Vagina (tissue), 2 donors: Measurements from ENCODE around the gene HOXC12. TPM values are rescaled to one million over a fixed set of nuclear protein-coding genes. Genes with fewer than 3 reads are reported as not detected.

ENCODE experiments used
- DNase-seq, 2 donors: peaks; one replicate each; pipeline ENCODE4 v3.0.0-alpha.2; 2017; ENCODE audit errors: extremely low spot score in 2 of 2
- H3K27ac ChIP-seq: fragments of 200-600 bp; sonication (generic); one replicate; pipeline ENCODE4 v1.5.1; 2019
- H3K27me3 ChIP-seq: fragments of 200-600 bp; sonication (generic); one replicate; pipeline ENCODE4 v1.5.1; 2019
- H3K36me3 ChIP-seq, 2 donors: fragments of 200-600 bp; sonication (generic); one replicate each; pipeline ENCODE4 v1.5.1; 2017 to 2019
- H3K4me1 ChIP-seq: fragments of 200-600 bp; sonication (generic); one replicate; pipeline ENCODE4 v1.5.1; 2019
- H3K4me3 ChIP-seq, 2 donors: fragments of 200-600 bp; sonication (generic); 1 replicate in 1 of 2; 2 replicates in 1 of 2; pipeline ENCODE4 v1.5.1; 2016 to 2019
- H3K9me3 ChIP-seq: fragments of 200-600 bp; sonication (generic); one replicate; pipeline ENCODE4 v1.5.1; 2019
- POLR2A ChIP-seq, 2 donors: fragments of 450-650 bp; IDR thresholded peaks; one replicate each; pipeline ENCODE4 v1.6.1; 2017; ENCODE audit warnings: antibody characterized with exemption in 2 of 2, mild to moderate bottlenecking in 2 of 2, moderate library complexity in 2 of 2
- POLR2AphosphoS5 ChIP-seq, 2 donors: sonication (generic); formaldehyde crosslinking; IDR thresholded peaks; one replicate each; pipeline ENCODE4 v1.9.0; 2017; ENCODE audit warnings: antibody characterized with exemption in 2 of 2, mild to moderate bottlenecking in 2 of 2, low read depth in 1 of 2; ENCODE audit not compliant: insufficient read depth in 1 of 2
- intact Hi-C: fragments of 100-400 bp; cut with DNase I; formaldehyde crosslinking; loops from one replicate; pipeline ENCODE4 v1.15.1; 2023
- total RNA-seq: library from RNA; depleted of rRNA; stranded (reverse); fragments of >200 nt; gene quantifications from one replicate; pipeline ENCODE4 v1.2.3, GENCODE V29; 2016
- TF ChIP-seq, protein P1 (sequence below), 3 experiments: fragments of 450-650 bp in 2 of 3; fragments of 200-600 bp in 1 of 3; sonication (generic) in 1 of 3; IDR thresholded peaks; one replicate each; pipeline ENCODE4 v1.5.1; 2017 to 2019; ENCODE audit warnings: antibody characterized with exemption in 3 of 3, mild to moderate bottlenecking in 2 of 3, moderate library complexity in 2 of 3

Gene HOXC12
- total RNA-seq, 1 donor from 2014 or later = not detected

GRCh38 chr12:53990311-53991076, 35.8 kb downstream of the HOXC12 start:
- TF ChIP-seq POLR2A (IDR thresholded peaks at IDR 0.05) = no peak
- TF ChIP-seq POLR2AphosphoS5 (IDR thresholded peaks at IDR 0.05; ENCODE audit: insufficient read depth in 1 of 2, low read depth in 1 of 2) = no peak
- TF ChIP-seq, protein P1, sequence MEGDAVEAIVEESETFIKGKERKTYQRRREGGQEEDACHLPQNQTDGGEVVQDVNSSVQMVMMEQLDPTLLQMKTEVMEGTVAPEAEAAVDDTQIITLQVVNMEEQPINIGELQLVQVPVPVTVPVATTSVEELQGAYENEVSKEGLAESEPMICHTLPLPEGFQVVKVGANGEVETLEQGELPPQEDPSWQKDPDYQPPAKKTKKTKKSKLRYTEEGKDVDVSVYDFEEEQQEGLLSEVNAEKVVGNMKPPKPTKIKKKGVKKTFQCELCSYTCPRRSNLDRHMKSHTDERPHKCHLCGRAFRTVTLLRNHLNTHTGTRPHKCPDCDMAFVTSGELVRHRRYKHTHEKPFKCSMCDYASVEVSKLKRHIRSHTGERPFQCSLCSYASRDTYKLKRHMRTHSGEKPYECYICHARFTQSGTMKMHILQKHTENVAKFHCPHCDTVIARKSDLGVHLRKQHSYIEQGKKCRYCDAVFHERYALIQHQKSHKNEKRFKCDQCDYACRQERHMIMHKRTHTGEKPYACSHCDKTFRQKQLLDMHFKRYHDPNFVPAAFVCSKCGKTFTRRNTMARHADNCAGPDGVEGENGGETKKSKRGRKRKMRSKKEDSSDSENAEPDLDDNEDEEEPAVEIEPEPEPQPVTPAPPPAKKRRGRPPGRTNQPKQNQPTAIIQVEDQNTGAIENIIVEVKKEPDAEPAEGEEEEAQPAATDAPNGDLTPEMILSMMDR (IDR thresholded peaks at IDR 0.05) = no peak
- DNase-seq = no peak
- Histone ChIP-seq H3K36me3 (no peaks in the 10 kb centered on the region), H3K4me1 (peaks cover 26% of the 10 kb centered on the region), H3K27me3 (peaks cover 36% of the 10 kb centered on the region), H3K9me3 (no peaks in the 10 kb centered on the region), H3K27ac (no peak overlapping the region), H3K4me3 (no peak overlapping the region)
- intact Hi-C loops = no loop called here

DNA sequence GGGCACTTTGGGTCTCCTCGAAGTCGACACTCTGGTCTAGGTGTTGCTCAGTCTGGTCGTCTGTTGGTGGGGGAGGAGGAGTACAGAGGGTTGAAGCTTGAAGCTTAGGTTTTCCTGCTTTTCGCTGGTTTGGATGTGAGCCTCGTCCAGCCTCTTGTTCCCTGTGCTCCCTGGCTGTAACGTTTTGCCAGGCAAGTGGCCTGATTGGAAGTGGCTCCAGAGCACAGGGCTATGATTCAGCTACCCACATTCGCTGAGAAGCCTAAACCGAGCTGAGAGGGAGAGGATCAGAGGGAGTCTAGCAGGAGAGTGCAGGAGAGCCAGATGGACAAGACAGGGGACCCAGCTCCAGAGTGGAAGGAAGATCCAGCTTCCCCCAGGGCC, 36.4 kb downstream of the HOXC12 start:
- no peak for DNase-seq
- Histone ChIP-seq H3K36me3 (no peaks in the 10 kb centered on the region), H3K27ac (no peak overlapping the region), H3K27me3 (peaks cover 33% of the 10 kb centered on the region), H3K9me3 (no peaks in the 10 kb centered on the region), H3K4me1 (peaks cover 26% of the 10 kb centered on the region), H3K4me3 (no peak overlapping the region)
- intact Hi-C loops = no loop called here
- TF ChIP-seq POLR2A (IDR thresholded peaks at IDR 0.05) (no peak), POLR2AphosphoS5 (IDR thresholded peaks at IDR 0.05; ENCODE audit: insufficient read depth in 1 of 2, low read depth in 1 of 2) (no peak)
- TF ChIP-seq, protein P1 (IDR thresholded peaks at IDR 0.05) = no peak

DNA sequence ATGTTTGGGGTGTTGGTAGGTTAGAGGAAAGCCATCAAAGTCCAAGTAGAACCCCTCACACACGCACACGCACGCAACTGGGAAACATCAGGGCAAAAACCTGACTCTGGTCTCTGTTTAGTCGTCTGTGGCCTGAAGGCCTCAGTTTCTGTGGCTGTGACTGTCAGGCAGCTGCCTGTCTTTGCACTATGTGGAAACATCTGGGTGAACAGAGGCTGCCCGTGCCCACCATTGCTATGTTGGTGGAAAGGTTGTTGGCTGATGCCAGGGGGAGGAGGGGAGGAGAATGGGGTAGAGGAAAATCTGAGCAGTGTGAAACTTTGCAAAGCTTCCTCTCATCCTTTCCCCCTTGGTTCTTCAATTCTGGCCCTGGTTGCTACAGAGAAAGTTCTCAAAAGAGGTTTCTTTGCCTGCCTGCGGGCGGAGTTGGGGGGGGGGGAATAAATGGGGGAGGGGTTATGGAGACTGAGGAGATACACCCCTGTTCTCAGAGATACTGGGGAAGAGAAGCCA, 37.7 kb downstream of the HOXC12 start:
- peaks cover 24% of the 10 kb centered on the region for H3K4me1 ChIP-seq
- DNase-seq = no peak
- no peak overlapping the region for H3K27ac ChIP-seq
- no peaks in the 10 kb centered on the region for H3K9me3 ChIP-seq
- intact Hi-C loops = no loop called here
- H3K4me3 ChIP-seq = no peak overlapping the region
- TF ChIP-seq POLR2AphosphoS5 (IDR thresholded peaks at IDR 0.05; ENCODE audit: insufficient read depth in 1 of 2, low read depth in 1 of 2) = no peak
- TF ChIP-seq, protein P1 (IDR thresholded peaks at IDR 0.05) = no peak
- no peak for TF ChIP-seq POLR2A (IDR thresholded peaks at IDR 0.05)
- peaks cover 38% of the 10 kb centered on the region for H3K27me3 ChIP-seq
- no peaks in the 10 kb centered on the region for H3K36me3 ChIP-seq

GRCh38 chr12:53993162-53994008, 38.7 kb downstream of the HOXC12 start:
- DNase-seq = no peak
- intact Hi-C loops = no loop called here
- TF ChIP-seq POLR2A (IDR thresholded peaks at IDR 0.05) (no peak), POLR2AphosphoS5 (IDR thresholded peaks at IDR 0.05; ENCODE audit: insufficient read depth in 1 of 2, low read depth in 1 of 2) (no peak)
- TF ChIP-seq, protein P1 (IDR thresholded peaks at IDR 0.05) = no peak
- no peak overlapping the region for H3K4me3 ChIP-seq
- H3K27ac ChIP-seq = no peak overlapping the region
- no peaks in the 10 kb centered on the region for H3K9me3 ChIP-seq
- H3K36me3 ChIP-seq = no peaks in the 10 kb centered on the region
- H3K27me3 ChIP-seq = peaks cover 42% of the 10 kb centered on the region
- peaks cover 24% of the 10 kb centered on the region for H3K4me1 ChIP-seq
